BLaER1 treated with 17β-estradiol and CSF1 and Interleukin-3, amounts not matched to agents 10 nM and 100 nM (cell line): Measurements from ENCODE around the gene SEPSECS.
"Not testable (repeated sequence)": the region's sequence is repeated elsewhere in the genome, so short reads cannot be mapped to it uniquely, and the experiment has no call there.

Experiments
- H3K27ac ChIP-seq, 11 experiments: shearing (Covaris generic); formaldehyde crosslinking; 2 replicates each; pipeline ENCODE4 v1.8.1; 2022
- H3K27me3 ChIP-seq, 11 experiments: shearing (Covaris generic); formaldehyde crosslinking; 2 replicates each; pipeline ENCODE4 v1.8.1; 2022
- H3K36me3 ChIP-seq, 11 experiments: shearing (Covaris generic); formaldehyde crosslinking; 2 replicates each; pipeline ENCODE4 v1.8.1; 2022
- H3K4me1 ChIP-seq, 10 experiments: shearing (Covaris generic); formaldehyde crosslinking; 2 replicates each; pipeline ENCODE4 v1.8.1; 2022
- H3K4me2 ChIP-seq, 11 experiments: shearing (Covaris generic); formaldehyde crosslinking; 2 replicates each; pipeline ENCODE4 v1.8.1; 2022
- H3K4me3 ChIP-seq, 10 experiments: shearing (Covaris generic); formaldehyde crosslinking; 2 replicates each; pipeline ENCODE4 v1.8.1; 2022
- H3K9ac ChIP-seq, 11 experiments: shearing (Covaris generic); formaldehyde crosslinking; 2 replicates each; pipeline ENCODE4 v1.8.1; 2022
- H3K9me3 ChIP-seq, 11 experiments: shearing (Covaris generic); formaldehyde crosslinking; replicated peaks in 1 of 11; 2 replicates each; pipeline ENCODE4 v1.8.1; 2022
- H4K20me1 ChIP-seq, 11 experiments: shearing (Covaris generic); formaldehyde crosslinking; 2 replicates each; pipeline ENCODE4 v1.8.1; 2022
- Cebpa-rat ChIP-seq, 11 experiments: shearing (Covaris generic); IDR thresholded peaks; 2 replicates each; pipeline ENCODE4 v1.8.1; 2022

SEPSECS gene

DNA sequence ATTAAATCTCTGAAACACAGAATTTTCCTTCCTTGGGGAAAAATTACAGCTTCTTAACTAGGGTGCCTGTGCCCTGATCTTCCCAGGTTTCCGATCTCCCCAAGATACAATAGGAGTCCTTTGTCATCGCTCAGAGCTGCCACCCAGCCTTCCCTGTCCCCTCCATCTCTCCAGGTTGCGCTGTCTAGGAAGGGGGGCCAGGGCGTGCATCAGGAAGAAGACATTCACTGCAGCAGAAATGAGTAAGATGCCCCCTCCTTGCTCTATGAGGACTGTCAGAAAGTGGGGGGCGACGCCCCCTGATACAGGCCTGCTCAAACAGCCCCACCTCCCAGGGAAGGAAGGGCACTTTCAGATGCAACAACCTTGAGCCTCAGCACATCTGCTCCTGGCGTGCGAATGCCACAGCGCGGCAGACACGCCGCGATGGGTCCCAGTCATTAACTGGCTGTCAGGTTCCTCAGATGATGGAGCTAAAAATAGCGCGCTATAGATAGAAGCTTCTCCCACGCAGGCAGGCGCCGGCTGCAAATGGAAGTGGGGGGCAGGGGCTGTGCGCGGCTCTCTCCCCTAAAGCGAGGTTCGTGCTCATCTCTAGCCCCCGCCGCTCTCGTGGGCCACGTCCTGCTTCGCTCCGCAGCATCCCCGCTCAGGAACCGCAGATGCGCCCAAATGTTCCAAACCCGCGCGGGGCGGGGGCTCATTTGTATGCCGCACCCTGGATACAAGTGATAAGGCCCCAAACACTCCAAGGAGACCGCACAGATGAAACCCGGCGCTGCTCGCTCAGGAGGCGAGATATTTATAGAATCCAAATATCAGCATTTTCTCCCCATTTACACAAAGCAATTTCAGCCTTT, 71.9 kb downstream of the SEPSECS start:
- Histone ChIP-seq H3K4me1 (peaks cover 29 to 71% (median 36%) of the 10 kb centered on the region in 10 experiments), H3K9me3 (peaks cover 6 to 12% (median 9%) of the 10 kb centered on the region in 11 experiments), H3K27me3 (peaks cover 18 to 30% (median 23%) of the 10 kb centered on the region in 11 experiments; a peak in 20 of 22 replicates), H3K27ac (peak overlapping the region in 1 of 11 experiments; percentile 30; a peak in 1 of 22 replicates), H3K4me2 (peak overlapping the region; percentile 79 to 98 (median 90)), H3K9ac (peak overlapping the region in 8 of 11 experiments; percentile 5 to 57 (median 37); a peak in 9 of 22 replicates), H3K4me3 (peak overlapping the region; percentile 34 to 59 (median 47)), H4K20me1 (no peaks in the 10 kb centered on the region), H3K36me3 (no peaks in the 10 kb centered on the region)
- no peak for TF ChIP-seq Cebpa-rat (IDR thresholded peaks at IDR 0.05)

DNA sequence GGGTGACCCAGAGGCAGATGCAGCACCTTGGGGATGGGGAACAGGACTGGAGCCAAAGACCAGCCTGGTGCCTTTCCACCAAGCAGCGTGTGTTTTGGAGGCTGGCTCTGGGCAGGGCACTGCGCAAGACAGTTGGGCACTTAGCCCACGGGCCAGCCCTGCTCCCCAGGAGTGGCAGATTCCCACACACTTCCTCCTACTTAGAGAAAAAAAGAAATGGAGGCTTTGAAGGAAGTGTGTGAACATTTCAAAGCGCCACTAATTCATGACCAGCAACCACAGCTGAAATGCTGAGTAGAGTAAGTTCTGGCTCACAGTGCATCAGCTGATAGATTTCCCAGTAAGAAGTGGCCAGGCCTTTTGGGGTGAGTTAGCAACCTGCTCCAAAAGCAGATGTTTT, 74.6 kb downstream of the SEPSECS start:
- Histone ChIP-seq H3K9me3 (no peaks in the 10 kb centered on the region), H3K9ac (no peak overlapping the region), H3K36me3 (no peaks in the 10 kb centered on the region), H3K4me1 (peaks cover 16 to 54% (median 22%) of the 10 kb centered on the region in 10 experiments), H3K27me3 (peaks cover 18 to 30% (median 23%) of the 10 kb centered on the region in 11 experiments; a peak in 20 of 22 replicates), H4K20me1 (no peaks in the 10 kb centered on the region), H3K27ac (no peak overlapping the region; a peak in 2 of 22 replicates), H3K4me2 (peak overlapping the region in 3 of 11 experiments; percentile 58 to 96 (median 77); a peak in 6 of 22 replicates), H3K4me3 (no peak overlapping the region)
- no peak for TF ChIP-seq Cebpa-rat (IDR thresholded peaks at IDR 0.05)

DNA sequence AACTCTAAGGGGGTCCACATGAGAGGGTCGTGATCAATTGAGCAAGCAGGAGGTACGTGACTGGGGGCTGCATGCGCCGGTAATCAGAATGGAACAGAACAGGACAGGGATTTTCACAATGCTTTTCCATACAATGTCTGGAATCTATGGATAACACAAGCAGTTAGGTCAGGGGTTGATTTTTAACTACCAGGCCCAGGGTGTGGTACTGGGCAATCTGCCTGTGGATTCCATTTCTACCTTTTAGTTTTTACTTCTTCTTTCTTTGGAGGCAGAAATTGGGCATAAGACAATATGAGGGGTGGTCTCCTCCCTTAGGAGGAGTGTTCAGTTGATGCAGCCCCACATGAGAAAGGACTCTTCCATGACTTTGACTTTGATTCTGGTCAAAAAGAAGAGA, 76.8 kb downstream of the SEPSECS start:
- H3K4me1 ChIP-seq, result peaks cover 10 to 38% (median 13%) of the 10 kb centered on the region in 10 experiments
- H3K27me3 ChIP-seq, result peaks cover 8 to 16% (median 10%) of the 10 kb centered on the region in 11 experiments; a peak in 20 of 22 replicates
- H3K27ac ChIP-seq, H3K9ac ChIP-seq, H3K4me2 ChIP-seq, H3K4me3 ChIP-seq, H3K9me3 ChIP-seq, H3K36me3 ChIP-seq, H4K20me1 ChIP-seq: not testable (repeated sequence)

DNA sequence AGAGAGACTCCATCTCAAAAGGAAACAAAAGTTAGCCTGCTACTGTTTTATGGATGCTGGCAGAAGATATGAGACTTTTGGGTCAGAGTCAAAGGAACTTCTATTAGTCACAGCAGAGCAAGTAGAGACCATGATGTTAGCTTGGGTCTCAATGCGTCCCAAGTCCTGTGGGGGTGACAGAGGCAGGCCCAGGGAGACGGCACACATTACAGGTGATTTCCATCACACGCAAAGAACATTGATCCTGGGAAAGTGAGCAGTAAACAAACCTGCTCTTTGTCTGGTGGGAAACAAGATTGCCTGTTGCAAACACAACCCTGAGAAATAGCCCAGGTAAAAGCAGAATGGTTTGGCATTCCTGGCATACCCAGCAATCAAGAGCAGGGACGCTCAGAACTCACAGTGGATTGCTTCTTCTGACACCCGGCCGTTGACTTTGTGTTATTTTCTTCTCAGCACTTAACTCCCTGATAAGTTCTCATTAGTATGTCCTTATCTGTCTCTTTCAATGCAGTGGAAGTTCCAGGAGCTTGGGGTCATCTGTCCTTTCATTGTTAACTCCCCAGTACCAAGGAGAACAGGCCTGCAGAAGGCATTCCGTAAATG, 78.3 kb downstream of the SEPSECS start:
- peaks cover 0 to under 1% (median 0%) of the 10 kb centered on the region in 11 experiments; a peak in 1 of 22 replicates for H3K27me3 ChIP-seq
- no peak overlapping the region for H3K9ac ChIP-seq
- H3K4me1 ChIP-seq, result peaks cover 0 to 23% (median 0%) of the 10 kb centered on the region in 10 experiments; a peak in 6 of 20 replicates
- no peak for TF ChIP-seq Cebpa-rat (IDR thresholded peaks at IDR 0.05)
- H4K20me1 ChIP-seq, result no peaks in the 10 kb centered on the region
- peaks cover 7 to 15% (median 12%) of the 10 kb centered on the region in 11 experiments; a peak in 19 of 22 replicates for H3K9me3 ChIP-seq
- H3K4me3 ChIP-seq, result no peak overlapping the region
- H3K4me2 ChIP-seq, result no peak overlapping the region
- no peaks in the 10 kb centered on the region for H3K36me3 ChIP-seq
- no peak overlapping the region for H3K27ac ChIP-seq

DNA sequence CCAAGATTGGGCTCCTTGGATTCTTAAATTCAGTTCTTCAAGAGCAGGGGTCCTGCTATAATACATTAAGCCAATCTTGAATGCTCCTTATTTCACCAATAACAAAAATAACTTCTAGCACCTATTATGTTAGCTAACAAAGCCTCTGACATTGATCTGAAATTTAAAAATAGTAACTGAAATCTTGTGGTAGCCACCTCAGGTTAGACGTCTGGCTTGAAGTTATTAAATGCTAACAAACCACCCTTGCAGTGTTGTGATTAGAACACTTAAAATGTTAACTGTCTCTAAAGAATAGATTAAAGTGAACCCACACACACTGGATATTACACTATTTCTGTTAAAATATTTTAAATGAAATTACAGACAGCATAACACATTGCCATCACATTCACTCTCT, 79.7 kb downstream of the SEPSECS start:
- Histone ChIP-seq H3K9ac (no peak overlapping the region), H3K27me3 (no peaks in the 10 kb centered on the region), H3K4me2 (no peak overlapping the region)

DNA sequence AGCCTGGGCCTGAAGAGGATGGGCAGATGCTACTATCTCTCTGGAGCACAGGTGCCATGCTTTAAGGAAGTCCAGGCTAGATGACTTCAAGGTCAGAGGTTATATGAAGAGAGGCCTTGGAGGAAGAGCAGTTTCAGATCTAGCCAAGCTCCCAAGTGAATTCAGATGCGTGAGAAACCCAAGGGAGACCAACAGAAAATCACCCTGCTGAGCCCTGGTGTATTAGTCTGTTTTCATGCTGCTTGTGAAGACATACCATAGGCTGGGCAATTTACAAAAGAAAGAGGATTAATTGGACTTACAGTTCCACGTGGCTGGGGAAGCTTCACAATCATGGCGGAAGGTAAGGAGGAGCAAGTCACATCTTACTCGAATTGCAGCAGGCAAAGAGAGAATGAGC, 81.7 kb downstream of the SEPSECS start:
- Histone ChIP-seq H3K4me3 (no peak overlapping the region), H4K20me1 (no peaks in the 10 kb centered on the region), H3K4me1 (no peaks in the 10 kb centered on the region), H3K27me3 (no peaks in the 10 kb centered on the region), H3K9ac (no peak overlapping the region), H3K36me3 (no peaks in the 10 kb centered on the region), H3K9me3 (peaks cover 16 to 23% (median 18%) of the 10 kb centered on the region in 11 experiments), H3K27ac (no peak overlapping the region), H3K4me2 (no peak overlapping the region)
- no peak for TF ChIP-seq Cebpa-rat (IDR thresholded peaks at IDR 0.05)

More for the DNA sequence above, 79.7 kb downstream of the SEPSECS start:
- H3K4me3 ChIP-seq, result no peak overlapping the region
- TF ChIP-seq Cebpa-rat (IDR thresholded peaks at IDR 0.05), result no peak
- H3K9me3 ChIP-seq, result peaks cover 7 to 15% (median 12%) of the 10 kb centered on the region in 11 experiments; a peak in 19 of 22 replicates
- H3K27ac ChIP-seq, result no peak overlapping the region
- H3K36me3 ChIP-seq, result no peaks in the 10 kb centered on the region
- no peaks in the 10 kb centered on the region for H4K20me1 ChIP-seq
- H3K4me1 ChIP-seq, result peaks cover 0 to 9% (median 0%) of the 10 kb centered on the region in 10 experiments; a peak in 6 of 20 replicates

DNA sequence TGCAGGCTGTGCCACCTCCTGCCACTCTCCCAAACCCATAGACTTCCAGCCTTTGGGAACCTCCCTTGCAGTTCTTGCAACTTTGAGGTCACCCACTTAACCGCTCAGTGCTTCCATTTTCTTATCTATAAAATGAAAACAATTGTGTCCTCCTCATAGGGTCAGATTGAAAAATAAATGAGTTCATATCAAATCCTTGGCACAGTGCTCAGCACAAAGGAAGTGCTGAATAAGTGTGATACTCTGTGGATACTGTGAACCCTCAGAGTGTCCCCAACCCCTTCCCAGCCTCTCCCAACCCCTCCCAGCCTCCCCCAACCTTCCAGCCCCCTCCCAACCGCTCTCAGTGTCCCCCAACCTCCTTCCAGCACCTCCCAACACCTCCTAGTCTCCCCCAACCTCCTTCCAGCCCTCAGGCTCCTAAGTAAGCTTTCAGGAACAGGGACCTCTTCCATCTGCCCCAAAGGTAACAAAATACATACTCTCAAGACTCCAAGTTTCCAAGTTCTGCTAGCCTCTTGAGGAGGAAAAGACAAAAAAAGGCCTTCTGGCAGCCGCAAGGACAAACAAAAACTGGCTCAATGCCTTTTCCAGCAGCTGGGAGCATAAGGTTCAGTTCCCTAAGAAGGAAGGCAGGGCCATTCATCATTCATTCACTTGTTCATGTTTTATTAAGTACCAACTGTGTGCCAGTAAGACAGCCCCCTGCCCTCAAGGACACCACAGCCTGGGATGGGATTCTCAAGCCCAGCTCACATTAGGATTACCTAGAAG, 83.4 kb downstream of the SEPSECS start:
- no peak overlapping the region for H3K27ac ChIP-seq
- no peak overlapping the region for H3K4me3 ChIP-seq
- peaks cover 24 to 29% (median 28%) of the 10 kb centered on the region in 11 experiments for H3K9me3 ChIP-seq
- H3K36me3 ChIP-seq, result no peaks in the 10 kb centered on the region
- no peak for TF ChIP-seq Cebpa-rat (IDR thresholded peaks at IDR 0.05)
- H4K20me1 ChIP-seq, result no peaks in the 10 kb centered on the region
- H3K9ac ChIP-seq, result no peak overlapping the region
- H3K4me2 ChIP-seq, result no peak overlapping the region
- no peaks in the 10 kb centered on the region for H3K4me1 ChIP-seq
- no peaks in the 10 kb centered on the region for H3K27me3 ChIP-seq

DNA sequence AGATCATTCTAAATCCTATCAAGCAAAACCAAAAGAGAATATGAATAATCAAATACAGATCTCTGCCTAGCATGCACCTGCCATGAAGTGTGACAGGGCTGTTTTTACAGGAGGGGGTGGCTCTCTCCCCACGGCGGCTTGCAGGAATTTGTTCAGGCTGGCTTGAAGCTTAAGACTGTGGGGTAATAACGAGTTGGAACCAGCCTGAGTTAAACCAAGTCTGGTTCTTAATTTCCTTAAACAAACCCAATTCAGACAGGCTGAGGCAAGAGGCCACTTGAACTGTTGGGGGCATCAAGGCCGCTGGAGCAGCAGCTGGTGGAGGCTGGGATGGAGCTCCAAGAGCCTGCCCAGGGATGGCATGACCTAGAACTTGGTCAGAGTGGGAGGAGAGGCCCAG, 84.4 kb downstream of the SEPSECS start:
- H4K20me1 ChIP-seq, result no peaks in the 10 kb centered on the region
- H3K4me2 ChIP-seq, result no peak overlapping the region
- TF ChIP-seq Cebpa-rat (IDR thresholded peaks at IDR 0.05), result no peak
- H3K27ac ChIP-seq, result no peak overlapping the region
- H3K36me3 ChIP-seq, result no peaks in the 10 kb centered on the region
- no peak overlapping the region for H3K9ac ChIP-seq
- no peak overlapping the region for H3K4me3 ChIP-seq
- H3K9me3 ChIP-seq, result peaks cover 24 to 29% (median 28%) of the 10 kb centered on the region in 11 experiments
- no peaks in the 10 kb centered on the region for H3K27me3 ChIP-seq
- H3K4me1 ChIP-seq, result no peaks in the 10 kb centered on the region

DNA sequence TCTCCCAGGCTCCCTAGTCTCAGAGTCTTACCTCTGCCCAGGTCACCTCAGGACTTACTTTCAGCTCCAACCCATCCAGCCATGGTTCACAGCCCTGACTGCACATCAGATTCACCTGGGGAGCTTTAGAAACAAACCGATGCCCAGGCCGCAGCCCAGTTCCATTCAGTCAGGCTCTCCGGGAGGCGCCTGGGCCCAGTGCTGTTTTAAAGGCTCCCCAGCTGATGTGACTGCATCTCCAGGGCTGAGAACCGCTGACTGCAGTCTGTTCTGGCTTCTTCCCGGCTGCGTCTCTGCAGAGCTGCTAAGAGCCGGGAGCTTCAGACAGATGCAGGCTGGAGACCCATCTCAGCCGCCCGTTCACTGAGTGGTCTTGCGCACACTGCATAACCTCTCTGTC, 85.1 kb downstream of the SEPSECS start:
- Histone ChIP-seq H3K4me1 (no peaks in the 10 kb centered on the region), H3K27ac (no peak overlapping the region)
- TF ChIP-seq Cebpa-rat (IDR thresholded peaks at IDR 0.05), result no peak

More for the DNA sequence above, 85.1 kb downstream of the SEPSECS start:
- Histone ChIP-seq H4K20me1 (no peaks in the 10 kb centered on the region), H3K27me3 (no peaks in the 10 kb centered on the region), H3K4me3 (no peak overlapping the region), H3K36me3 (no peaks in the 10 kb centered on the region), H3K9me3 (peaks cover 24 to 29% (median 28%) of the 10 kb centered on the region in 11 experiments), H3K4me2 (no peak overlapping the region), H3K9ac (no peak overlapping the region)
